GM19035 (cell line): ENCODE results near the gene CAPN5.
"Not testable (repeated sequence)": the region's sequence is repeated elsewhere in the genome, so short reads cannot be mapped to it uniquely, and the experiment has no call there.

Source experiments
- ATAC-seq: cut with Tn5 transposase; IDR thresholded peaks from one replicate; pipeline ENCODE4 v1.9.1; 2021; ENCODE audit not compliant: unreplicated experiment

Gene CAPN5

GRCh38 chr11:77042111-77042726 is 24.6 kb upstream of the CAPN5 start:
- no peak for ATAC-seq

- ATAC-seq = no peak
Measured at GRCh38 chr11:77044356-77044755, 22.4 kb upstream of the CAPN5 start.

GRCh38 chr11:77044886-77045285 is 21.9 kb upstream of the CAPN5 start:
- ATAC-seq = no peak

DNA sequence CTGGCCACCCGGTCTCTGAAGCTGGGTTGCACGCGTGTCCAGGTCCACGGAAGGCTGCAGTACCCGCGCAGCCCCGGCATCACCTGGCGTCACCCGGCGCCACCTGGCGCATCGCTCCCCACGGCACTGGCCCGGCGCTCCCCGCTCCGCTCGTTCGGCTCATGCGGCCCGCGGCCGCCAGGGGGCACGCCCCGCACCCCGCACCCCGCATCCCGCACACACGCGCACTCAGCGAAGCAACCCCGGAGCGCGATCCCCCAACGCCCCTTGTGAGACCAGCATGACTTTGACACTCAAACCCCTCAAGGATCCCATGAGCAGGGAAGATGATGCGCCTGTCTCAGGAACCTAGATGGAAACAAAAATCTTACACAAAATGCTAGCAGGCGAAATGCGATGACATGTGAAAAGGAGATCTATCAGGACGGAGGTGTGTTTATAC is 20.7 kb upstream of the CAPN5 start:
- ATAC-seq = no peak

DNA sequence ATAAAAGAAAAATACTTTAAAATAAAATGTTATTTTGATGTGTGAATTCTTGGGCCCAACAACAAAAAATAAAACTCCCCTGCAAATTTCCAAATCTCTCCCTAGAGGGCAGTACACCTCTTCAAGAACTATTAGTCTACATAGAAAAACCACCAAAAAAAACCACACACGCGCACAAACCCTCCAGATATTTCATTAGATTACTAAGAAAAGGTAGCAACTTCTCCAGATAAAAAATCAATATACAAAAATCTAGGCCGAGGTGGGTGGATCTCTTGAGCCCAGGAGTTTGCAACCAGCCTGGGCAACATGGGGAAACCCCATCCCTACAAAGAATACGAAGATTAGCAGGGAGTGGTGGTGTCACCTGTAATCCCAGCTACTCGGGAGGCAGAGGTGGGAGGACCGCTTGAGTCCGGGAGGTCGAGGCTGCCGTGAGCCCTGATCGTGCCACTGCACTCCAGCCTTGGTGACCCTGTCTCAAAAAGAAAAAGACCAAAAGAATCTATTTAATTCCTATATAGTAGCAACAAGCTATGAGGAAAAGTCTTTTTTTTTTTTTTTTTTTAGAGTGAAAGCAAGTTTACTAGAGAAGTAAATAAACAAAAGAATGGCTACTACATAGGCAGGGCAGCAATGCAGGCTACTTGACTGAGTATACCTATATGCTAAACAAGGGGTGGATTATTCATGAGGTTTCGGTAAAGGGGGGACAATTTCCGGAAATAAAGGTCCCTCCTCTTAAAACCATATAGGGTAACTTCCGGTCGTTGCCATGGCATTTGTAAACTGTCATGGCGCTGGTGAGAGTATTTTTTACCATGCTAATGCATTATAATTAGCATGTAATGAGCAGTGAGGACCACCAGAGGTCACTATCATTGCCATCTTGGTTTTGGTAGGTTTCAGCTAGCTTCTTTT is 19.5 kb upstream of the CAPN5 start:
- ATAC-seq = peak; percentile 89

DNA sequence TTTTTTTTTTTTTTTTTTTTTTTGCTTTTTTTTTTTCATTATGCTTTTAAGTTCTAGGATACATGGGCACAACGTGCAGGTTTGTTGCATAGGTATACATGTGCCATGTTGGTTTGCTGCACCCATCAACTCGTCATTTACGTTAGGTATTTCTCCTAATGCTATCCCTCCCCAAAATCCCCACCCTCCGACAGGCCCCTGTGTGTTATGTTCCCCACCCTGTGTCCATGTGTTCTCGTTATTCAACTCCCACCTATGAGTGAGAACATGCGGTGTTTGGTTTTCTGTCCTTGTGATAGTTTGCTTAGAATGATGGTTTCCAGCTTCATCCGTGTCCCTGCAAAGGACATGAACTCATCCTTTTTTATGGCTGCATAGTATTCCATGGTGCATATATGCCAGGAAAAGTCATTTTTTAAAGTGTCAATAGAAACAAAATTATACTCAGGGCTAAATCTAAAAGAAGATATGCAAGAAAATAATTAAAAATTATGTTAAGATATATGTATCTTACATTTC is 18.8 kb upstream of the CAPN5 start:
- not testable (repeated sequence) for ATAC-seq

GRCh38 chr11:77049026-77049425 is 17.7 kb upstream of the CAPN5 start:
- no peak for ATAC-seq

DNA sequence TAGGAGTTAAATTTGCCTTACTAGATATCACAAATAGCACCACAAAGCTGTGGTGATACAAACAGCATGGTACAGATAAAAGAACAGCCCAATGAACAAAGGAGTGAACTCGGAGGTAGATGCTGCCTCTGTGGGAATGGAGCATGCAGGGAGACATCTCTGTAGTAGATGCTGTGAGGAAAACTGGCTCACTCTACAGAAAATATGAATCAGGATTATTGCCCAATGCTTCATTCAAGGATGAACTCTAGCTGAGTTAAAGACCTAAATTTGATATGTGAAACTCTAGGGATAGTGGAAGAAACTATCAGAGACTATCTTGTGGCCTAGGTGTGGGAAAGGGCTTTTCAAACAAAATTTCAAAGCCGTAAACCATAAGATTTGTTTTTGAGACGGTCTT is 15.3 kb upstream of the CAPN5 start:
- no peak for ATAC-seq

GRCh38 chr11:77052518-77052917 is 14.3 kb upstream of the CAPN5 start:
- no peak for ATAC-seq

DNA sequence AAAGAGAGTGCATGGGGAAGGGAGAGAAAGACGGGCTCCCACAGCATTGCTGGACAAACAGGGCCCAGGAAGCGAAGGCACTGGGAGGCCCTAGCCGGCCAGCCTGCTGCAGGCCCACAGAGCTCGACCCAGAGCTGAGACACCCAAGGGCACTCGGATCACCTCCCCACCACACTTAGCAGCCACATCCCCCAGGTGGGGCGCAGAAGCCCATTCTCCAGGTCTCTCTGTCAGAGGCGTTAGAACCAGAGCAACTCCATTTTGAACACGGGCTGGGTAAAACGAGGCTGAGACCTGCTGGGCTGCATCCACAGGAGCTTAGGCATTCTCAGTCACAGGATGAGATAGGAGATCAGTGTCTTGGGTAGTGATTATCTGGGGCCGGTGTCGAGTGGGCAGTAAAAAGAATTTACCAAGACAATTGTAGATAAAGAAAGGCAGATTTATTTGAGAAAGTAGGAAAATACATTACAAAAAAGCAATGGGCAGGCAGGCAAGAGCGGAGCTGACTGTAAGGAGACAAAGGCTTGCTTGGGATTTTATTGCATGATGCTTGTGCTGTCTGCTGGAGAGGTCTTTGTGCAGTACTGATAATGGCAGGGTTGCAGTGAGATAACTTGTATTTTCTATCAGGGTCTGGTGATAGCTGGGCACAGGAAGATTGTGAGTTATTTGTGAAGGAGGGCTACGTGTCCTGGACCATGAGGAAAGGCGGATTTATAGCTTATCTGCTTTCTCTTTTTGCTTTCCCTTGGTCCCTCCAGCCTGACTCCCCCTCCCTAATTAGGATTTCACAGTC is 13.4 kb upstream of the CAPN5 start:
- no peak for ATAC-seq

DNA sequence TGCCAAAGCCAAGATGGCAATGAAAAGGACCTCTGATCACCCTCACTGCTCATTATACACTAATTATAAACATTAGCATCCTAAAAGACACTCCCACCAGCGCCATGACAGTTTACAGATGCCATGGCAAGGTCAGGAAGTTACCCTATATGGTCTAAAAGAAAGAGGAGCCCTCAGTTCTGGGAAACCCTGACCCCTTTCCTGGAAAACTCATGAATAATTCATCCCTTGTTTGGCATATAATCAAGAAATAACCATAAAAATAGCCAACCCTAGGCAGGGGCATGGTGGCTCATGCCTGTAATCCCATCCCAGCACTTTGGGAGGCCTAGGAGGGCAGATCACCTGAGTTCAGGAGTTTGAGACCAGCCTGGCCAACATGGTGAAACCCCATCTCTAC is 12.7 kb upstream of the CAPN5 start:
- no peak for ATAC-seq

DNA sequence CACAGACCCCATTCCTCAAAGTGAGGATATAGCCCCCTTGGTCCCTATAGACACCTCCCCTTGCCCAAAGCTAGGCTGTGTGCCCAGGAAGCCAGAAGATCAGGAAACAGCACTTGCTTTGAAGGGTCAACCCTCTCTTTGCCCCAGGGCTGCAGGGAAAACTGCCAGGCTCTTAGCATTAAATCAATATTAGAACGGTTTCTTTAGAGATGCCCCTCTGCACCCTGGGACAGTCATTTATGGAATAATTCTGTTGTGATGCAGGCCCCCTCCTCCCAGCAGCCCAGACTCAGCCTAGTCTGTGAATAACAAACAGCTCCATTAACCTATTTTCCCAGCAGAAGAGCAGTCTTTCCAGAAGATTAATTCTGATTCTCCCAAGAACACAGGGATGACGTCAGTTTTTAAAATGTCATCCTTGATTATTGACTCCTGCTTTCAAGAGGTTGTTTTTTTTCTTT is 11.6 kb upstream of the CAPN5 start:
- ATAC-seq = no peak

- ATAC-seq = no peak
Measured at GRCh38 chr11:77055913-77056312, 10.9 kb upstream of the CAPN5 start.

DNA sequence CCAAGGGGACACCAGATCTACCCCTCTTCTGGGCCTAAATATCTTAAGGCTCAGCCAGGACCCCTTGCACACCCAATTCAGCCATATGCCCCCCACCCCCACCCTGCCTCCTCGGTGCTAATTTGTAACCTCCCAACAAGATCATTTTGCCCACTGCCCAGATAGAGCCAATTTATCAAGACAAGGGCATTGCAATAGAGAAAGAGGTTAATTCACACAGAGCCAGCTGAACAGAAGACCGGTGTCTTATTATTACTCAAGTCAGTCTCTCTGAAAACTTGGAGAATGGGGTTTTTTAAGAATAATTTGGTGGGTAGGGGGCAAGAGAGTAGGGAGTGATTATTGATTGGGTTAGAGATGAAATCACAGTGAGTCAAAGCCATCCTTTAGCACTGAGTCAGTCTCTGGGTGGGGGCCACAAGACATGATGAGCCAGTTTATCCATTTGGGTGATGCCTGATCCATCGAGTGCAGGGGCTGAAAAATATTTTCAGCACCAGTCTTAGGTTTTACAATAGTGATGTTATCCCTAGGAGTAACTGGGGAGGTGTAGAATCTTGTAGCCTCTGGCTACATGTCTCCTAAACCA is 9.9 kb upstream of the CAPN5 start:
- ATAC-seq = no peak

DNA sequence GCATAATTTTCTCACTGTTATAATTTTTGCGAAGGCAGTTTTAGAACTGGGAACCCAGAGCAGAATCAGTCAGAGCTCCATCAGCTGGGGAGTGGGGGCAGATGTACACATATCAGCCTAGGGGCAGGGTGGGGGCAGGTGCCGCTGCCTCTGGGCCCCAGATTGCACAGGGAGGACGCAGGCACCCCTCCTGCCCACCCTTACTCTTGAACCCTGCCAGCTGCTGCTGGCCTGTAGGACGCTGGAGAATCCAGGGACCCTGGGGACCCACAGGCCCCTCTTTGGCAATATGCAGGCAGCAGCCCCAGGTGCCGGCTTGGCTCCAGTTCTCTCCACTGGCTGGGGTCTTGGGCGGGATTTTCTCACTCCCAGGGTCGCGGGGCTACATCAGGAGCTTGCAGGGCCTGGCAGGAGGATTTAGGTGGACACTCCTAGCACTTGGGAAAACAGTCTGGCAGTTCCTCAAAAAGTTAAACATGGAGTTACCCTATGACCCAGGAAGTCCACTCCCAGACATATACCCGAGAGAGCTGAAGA is 8.8 kb upstream of the CAPN5 start:
- ATAC-seq = no peak

- no peak for ATAC-seq
Measured at GRCh38 chr11:77058900-77059299, 7.9 kb upstream of the CAPN5 start.

DNA sequence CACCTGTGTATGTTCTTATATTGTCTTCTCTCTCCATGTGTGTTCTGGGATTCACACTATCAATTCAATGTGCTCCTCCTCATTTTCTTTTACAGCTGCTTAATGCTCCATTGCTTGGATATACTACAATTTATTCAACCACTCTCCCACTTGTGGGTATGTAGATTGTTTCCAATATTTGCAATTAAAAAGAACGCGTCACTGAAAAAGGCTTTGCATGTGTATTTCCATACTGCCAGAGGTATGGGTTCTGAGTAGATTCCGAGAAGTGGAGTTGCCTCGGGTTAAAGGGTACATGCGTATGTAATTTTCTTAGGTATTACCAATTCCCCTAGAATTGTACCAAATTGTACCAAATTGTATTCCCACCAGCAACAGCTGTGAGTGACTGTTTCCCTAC is 7.0 kb upstream of the CAPN5 start:
- ATAC-seq = no peak

GRCh38 chr11:77060234-77060633 is 6.5 kb upstream of the CAPN5 start:
- no peak for ATAC-seq

DNA sequence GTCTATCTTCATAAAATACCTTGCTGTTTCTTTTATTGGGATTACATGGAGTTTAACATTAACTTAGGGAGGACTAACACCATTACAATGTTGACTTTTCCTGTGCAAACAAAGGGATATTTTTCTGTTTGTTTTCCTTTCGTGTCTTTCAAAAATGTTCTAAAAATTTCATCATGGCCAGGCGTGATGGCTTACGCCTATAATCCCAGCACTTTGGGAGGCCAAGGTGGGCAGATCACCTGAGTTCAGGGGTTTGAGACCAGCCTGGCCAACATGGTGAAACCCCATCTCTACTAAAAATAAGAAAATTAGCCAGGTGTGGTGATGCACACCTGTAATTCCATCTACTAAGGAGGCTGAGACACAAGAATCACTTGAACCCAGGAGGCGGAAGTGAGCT is 5.5 kb upstream of the CAPN5 start:
- ATAC-seq = not testable (repeated sequence)

DNA sequence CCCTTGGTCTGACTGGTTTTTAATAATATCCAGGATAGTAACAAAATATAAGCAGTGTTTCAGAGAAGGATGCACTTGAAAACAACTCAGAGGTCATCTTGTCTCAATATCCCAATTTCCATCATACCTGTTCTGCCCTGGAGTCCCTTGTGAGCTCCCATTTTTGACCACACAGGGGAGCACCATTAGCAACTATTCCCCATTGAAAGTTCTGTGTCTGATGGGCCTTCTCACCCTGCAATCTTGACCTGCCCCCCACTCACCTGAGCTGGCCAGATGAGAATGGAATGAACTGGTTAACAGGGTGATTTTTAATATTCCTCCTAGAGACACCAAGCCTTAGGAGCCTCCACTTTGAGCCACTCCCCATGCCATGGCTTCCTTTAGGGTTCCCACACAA is 3.8 kb upstream of the CAPN5 start:
- no peak for ATAC-seq

- no peak for ATAC-seq
Measured at GRCh38 chr11:77063407-77063806, 3.4 kb upstream of the CAPN5 start.
